Mucosa of rectum (tissue), 2 donors: Measurements from ENCODE around the gene CHD5.

Experiments used
- H3K27ac ChIP-seq, 2 donors: one replicate each; pipeline ENCODE4 v1.7.0; 2013; ENCODE audit warnings: inconsistent platforms in 2 of 2, low read depth in 2 of 2, low read length in 2 of 2
- H3K27me3 ChIP-seq, 2 donors: one replicate each; pipeline ENCODE4 v1.7.0; 2013; ENCODE audit warnings: low read length in 2 of 2; ENCODE audit not compliant: control insufficient read depth in 2 of 2, insufficient read depth in 2 of 2
- H3K36me3 ChIP-seq, 2 donors: one replicate each; pipeline ENCODE4 v1.7.0; 2013; ENCODE audit warnings: low read length in 2 of 2; ENCODE audit not compliant: control insufficient read depth in 2 of 2, insufficient read depth in 2 of 2
- H3K4me1 ChIP-seq, 2 donors: one replicate each; pipeline ENCODE4 v1.7.0; 2013; ENCODE audit warnings: low read length in 2 of 2, mild to moderate bottlenecking in 1 of 2; ENCODE audit not compliant: control insufficient read depth in 2 of 2, insufficient read depth in 2 of 2
- H3K4me3 ChIP-seq, 2 donors: one replicate each; pipeline ENCODE4 v1.7.0; 2013; ENCODE audit warnings: low read length in 2 of 2
- H3K9ac ChIP-seq, 2 donors: one replicate each; pipeline ENCODE4 v1.7.0; 2013; ENCODE audit warnings: low read length in 2 of 2, low read depth in 1 of 2, mild to moderate bottlenecking in 1 of 2
- H3K9me3 ChIP-seq, 2 donors: one replicate each; pipeline ENCODE4 v1.7.0; 2013; ENCODE audit warnings: low read length in 2 of 2; ENCODE audit not compliant: control insufficient read depth in 2 of 2
- donor health status: healthy.
- donor health status: Normal muscosa, but diverticular disease.

CHD5 gene

DNA sequence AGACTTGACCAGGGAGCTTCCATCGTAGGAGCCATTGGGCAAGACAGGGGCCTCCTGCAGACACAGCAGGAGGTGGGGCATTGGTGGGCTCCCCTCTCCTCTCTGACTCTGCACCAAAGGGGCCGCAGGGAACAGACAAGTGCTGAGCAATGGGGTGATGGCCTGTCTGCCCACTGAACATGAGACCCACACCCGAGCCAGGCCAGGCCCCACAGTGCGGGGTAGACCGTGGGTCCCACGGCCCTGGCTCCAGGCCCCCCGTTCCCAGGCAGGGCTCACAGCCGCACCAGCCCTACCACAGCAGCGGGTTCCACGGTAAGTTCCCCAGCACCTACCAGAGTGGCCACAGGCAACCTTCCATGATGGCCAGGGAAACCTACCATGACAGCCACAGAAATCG, 45.9 kb downstream of the CHD5 start:
- no peaks in the 10 kb centered on the region for H3K36me3 ChIP-seq
- no peaks in the 10 kb centered on the region for H3K9me3 ChIP-seq
- H3K4me3 ChIP-seq = no peak overlapping the region
- no peak overlapping the region for H3K27ac ChIP-seq
- no peaks in the 10 kb centered on the region for H3K4me1 ChIP-seq
- no peaks in the 10 kb centered on the region for H3K27me3 ChIP-seq
- H3K9ac ChIP-seq = no peak overlapping the region

DNA sequence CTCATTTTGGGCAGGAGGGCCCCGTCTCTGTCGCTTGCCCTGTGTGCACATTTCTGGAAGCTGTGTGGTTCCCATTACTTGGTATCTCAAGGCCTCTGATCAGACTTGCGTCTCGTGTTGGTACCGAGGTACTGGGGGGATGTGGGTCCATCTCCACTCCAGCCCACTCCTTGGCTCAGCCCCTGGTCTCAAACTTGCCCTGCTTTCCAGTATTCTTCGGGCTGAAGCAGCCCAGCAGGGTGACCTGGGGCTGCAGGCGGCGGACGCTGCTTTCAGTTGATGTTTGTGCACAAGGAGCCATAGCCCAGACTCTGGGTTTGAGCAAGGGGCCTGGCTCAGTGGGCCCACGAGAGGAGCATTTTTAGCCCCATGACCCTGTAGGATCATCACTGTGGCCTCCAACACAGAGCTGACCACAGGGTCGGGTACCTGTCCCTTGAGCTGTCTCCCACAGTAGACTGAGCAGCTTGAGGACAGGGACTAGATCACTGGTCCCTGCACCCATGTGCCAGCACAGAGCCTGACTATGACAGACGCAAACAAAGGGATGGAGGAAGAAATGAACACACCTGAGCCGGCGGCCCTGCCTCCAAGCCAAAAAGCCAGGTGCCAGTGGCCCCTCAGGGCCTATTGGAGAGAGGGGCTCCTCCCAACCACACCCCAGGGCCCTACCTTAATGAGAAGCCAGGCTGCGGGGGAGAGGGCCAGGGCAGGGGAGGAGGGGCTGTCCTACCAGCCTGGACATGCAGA, 46.8 kb downstream of the CHD5 start:
- H3K27ac ChIP-seq = no peak overlapping the region
- no peaks in the 10 kb centered on the region for H3K9me3 ChIP-seq
- H3K4me3 ChIP-seq = no peak overlapping the region
- no peaks in the 10 kb centered on the region for H3K36me3 ChIP-seq
- H3K9ac ChIP-seq = no peak overlapping the region
- no peaks in the 10 kb centered on the region for H3K27me3 ChIP-seq
- H3K4me1 ChIP-seq = no peaks in the 10 kb centered on the region

DNA sequence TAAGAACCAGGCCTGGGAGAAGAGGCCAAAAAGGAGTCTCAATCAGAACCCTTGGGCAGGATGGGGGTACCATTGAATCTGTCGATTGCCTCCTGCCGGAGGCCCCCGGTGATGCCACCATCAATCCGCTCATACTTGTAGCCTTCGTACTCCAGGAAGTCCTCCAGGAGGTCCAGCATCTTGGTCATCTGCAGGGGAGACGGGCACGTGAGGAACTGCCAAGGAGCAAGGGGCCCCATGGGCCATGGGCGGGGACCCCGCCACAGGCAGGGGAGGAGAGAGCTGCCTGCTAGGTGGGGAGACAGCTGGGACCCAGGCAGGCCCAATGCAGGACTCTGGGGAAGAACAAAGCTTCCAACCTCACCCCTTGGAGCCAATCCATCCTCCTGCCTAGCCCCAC, 48.6 kb downstream of the CHD5 start:
- Histone ChIP-seq H3K4me3 (no peak overlapping the region), H3K9ac (no peak overlapping the region), H3K27me3 (peaks cover 0 to 1% of the 10 kb centered on the region in 2 donors), H3K9me3 (no peaks in the 10 kb centered on the region), H3K36me3 (no peaks in the 10 kb centered on the region), H3K4me1 (peaks cover 2 to 7% of the 10 kb centered on the region in 2 donors), H3K27ac (no peak overlapping the region)

DNA sequence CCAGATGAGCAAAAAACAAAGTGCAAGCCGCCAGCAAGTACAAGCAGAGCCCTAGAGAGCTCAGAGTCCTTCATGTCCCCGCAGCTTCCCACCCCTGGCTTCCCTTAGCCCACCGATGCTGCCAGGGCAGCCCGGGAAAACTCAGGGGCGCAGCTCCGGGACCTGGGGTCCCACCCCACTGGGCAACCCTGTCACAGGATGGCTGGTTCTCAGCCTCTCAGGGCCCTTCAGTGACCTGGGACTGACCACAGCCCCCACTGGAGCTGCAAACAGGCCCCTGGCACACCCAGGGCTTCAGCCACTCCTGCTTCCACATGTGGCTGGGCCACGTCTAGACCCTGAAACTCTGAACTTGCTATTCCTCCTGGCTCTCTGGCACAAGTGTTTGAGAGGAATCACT, 49.5 kb downstream of the CHD5 start:
- no peak overlapping the region for H3K27ac ChIP-seq
- no peaks in the 10 kb centered on the region for H3K36me3 ChIP-seq
- H3K4me1 ChIP-seq = peaks cover 2 to 7% of the 10 kb centered on the region in 2 donors
- no peak overlapping the region for H3K4me3 ChIP-seq
- no peaks in the 10 kb centered on the region for H3K9me3 ChIP-seq
- peaks cover 0 to 1% of the 10 kb centered on the region in 2 donors for H3K27me3 ChIP-seq
- H3K9ac ChIP-seq = no peak overlapping the region

DNA sequence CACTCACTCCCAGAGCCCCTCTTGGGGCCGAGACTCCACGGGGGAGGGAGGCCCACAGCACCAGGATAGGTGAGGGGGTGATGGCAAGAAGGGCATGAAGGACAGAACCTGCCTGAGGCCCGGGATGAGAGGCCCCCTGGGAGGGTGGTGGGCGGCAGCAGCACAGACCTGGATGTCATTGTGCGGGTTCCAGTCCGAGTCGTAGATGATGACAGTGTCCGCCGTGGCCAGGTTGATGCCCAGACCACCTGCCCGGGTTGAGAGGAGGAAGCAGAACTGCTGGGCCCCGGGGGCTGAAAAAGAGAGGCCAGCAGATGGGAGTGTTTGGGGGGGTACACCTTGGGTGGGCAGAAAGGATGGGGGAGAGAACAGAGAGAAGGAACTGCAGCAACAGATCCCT, 50.1 kb downstream of the CHD5 start:
- Histone ChIP-seq H3K36me3 (no peaks in the 10 kb centered on the region), H3K9me3 (no peaks in the 10 kb centered on the region), H3K9ac (no peak overlapping the region), H3K4me3 (no peak overlapping the region), H3K27me3 (peaks cover 0 to 1% of the 10 kb centered on the region in 2 donors), H3K27ac (no peak overlapping the region), H3K4me1 (peaks cover 2 to 7% of the 10 kb centered on the region in 2 donors)

DNA sequence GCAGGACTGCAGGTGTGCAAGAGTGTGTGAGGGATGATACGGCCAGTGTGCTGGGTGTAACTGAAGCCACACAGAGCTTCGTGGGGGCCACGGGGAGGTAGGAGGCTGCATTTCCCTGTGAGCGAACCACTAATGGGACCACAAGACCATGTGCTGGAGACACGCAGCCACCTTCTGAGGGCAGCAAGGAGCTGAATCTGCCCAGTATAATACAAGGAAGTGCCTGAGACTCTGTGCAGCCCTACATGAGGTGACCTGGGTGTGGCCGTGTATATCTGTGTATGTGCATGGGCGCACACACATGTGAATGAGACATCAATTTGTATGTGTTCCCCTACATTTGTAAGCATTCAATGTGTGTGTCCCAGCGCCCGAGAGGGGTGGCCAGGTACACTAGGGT, 50.8 kb downstream of the CHD5 start:
- no peak overlapping the region for H3K4me3 ChIP-seq
- H3K36me3 ChIP-seq = no peaks in the 10 kb centered on the region
- H3K9me3 ChIP-seq = no peaks in the 10 kb centered on the region
- no peak overlapping the region for H3K9ac ChIP-seq
- peaks cover 2 to 7% of the 10 kb centered on the region in 2 donors for H3K4me1 ChIP-seq
- H3K27me3 ChIP-seq = peaks cover 0 to 1% of the 10 kb centered on the region in 2 donors
- no peak overlapping the region for H3K27ac ChIP-seq

DNA sequence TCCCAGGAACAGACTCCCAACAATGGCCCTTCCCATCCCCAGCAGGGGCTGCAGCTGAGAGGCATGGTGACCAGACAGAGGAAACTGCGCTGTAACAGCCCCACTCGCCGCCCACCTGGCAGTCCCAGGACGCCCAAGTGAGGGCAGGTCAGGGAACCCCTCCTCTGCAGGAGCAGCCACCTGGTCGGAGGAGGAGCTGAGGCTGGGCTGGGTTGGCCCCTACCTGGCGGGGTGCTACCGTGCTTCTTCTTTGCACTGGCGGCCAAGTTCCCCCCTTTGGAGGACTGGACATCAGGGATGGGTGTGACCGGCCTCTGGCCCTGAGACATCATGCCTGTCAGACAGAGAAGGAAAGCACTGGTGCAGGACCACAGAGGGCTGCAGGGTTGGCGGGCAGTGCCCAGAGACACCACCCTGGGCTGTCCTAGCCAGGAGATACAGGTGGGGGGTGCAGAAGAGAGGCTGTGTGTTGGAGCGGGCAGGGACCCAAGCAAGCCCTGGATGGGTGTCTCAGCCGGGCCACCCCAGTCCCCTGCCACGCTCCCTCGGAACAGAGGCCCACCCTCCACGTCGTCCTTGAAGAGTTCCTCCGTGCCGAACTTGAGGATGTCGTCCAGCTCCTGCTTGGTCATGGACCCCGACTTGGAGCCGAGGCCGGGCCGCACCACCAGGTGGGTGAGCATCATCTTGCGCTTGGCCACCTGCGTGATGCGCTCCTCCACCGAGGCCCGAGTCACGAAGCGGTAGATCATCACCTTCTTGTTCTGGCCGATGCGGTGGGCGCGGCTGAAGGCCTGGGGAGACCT, 51.6 kb downstream of the CHD5 start:
- Histone ChIP-seq H3K4me3 (no peak overlapping the region), H3K9ac (no peak overlapping the region), H3K27ac (no peak overlapping the region), H3K4me1 (peaks cover 2 to 7% of the 10 kb centered on the region in 2 donors), H3K36me3 (no peaks in the 10 kb centered on the region), H3K9me3 (no peaks in the 10 kb centered on the region), H3K27me3 (peaks cover 0 to 1% of the 10 kb centered on the region in 2 donors)

DNA sequence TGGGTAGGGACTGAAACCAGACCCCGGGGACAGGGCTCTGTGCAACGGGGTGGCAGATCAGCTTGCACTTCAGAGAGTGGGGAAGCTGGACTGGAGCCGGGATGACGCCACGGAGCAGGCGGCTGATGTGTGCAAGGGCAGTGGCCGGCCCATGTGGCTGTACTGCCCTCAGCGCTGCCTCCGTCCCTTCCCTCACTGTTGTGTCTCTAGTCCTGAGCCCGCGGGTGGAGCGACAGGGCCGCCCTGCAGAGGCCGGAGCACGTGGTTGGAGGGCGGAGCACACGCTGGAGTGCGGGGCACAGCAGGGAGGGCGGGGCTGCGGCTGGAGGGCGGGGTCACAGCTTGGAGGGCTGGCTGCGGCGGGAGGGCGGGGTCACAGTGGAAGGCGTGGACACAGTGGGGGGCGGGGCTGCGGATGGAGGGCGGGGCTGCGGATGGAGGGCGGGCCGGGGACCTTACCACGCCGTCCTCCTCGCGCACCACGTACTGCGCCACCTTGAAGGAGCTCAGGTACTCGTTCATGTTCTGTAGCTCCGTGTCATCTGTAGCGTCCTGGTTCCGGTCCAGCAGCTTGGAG, 52.4 kb downstream of the CHD5 start:
- peak overlapping the region in 1 of 2 donors; percentile 43 for H3K4me3 ChIP-seq
- H3K27me3 ChIP-seq = peaks cover 0 to 1% of the 10 kb centered on the region in 2 donors
- peaks cover 2 to 7% of the 10 kb centered on the region in 2 donors for H3K4me1 ChIP-seq
- no peak overlapping the region for H3K27ac ChIP-seq
- H3K36me3 ChIP-seq = no peaks in the 10 kb centered on the region
- no peak overlapping the region for H3K9ac ChIP-seq
- no peaks in the 10 kb centered on the region for H3K9me3 ChIP-seq

DNA sequence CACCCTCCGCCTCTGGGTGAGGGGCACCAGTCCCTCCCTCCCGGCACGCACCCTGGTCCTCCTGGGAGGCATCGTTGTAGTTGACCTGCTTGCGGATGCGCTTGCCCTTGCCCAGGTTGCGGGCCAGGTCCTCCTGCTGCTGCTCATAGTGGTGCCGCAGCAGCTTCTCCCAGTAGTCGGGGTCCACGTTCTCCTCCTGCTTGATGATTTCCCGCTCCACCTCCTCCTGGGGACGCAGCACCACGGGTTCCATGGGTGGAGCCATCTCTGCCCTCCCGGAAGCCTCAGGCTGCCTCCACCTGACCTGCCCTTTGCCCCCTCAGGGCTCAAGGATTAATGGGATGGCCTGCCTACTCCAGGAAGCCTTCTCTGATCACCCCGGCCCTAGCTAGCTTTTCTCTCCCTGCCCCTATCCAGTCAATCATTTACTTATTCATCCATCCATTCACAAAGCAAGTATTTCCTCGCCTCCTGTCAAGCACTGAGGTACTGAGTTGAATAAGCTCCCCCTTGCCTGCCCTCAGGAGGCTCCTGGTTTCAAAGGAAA, 53.5 kb downstream of the CHD5 start:
- Histone ChIP-seq H3K4me3 (no peak overlapping the region), H3K4me1 (peaks cover 2 to 7% of the 10 kb centered on the region in 2 donors), H3K9ac (no peak overlapping the region), H3K36me3 (no peaks in the 10 kb centered on the region), H3K9me3 (no peaks in the 10 kb centered on the region), H3K27me3 (peaks cover 0 to 1% of the 10 kb centered on the region in 2 donors), H3K27ac (no peak overlapping the region)

DNA sequence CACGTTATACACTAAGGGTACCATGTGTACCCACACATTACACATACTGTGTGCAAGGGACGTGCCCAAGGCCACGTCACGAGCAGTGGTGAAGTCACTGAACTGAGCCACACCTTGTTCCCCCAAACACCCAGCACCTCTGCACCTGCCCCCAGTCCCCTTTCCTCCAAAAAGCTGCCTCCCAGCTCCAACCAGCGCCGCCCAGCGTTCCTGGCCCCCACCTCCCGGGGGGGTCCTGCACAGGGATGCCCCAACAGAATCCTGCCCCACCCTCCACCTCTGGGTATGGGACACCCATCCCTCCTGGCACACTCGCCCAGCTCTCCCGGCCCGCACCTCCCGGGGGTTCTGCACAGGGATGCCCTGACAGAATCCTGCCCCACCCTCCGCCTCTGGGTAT, 54.1 kb downstream of the CHD5 start:
- Histone ChIP-seq H3K36me3 (no peaks in the 10 kb centered on the region), H3K9ac (no peak overlapping the region), H3K27ac (no peak overlapping the region), H3K4me1 (peaks cover 2 to 7% of the 10 kb centered on the region in 2 donors), H3K27me3 (peaks cover 0 to 1% of the 10 kb centered on the region in 2 donors), H3K4me3 (no peak overlapping the region), H3K9me3 (no peaks in the 10 kb centered on the region)
